Activated naive CD4-positive, alpha-beta T cell treated with anti-CD3 and anti-CD28 coated beads, Interleukin-2, amount 10 ng/mL, durations not matched to agents 7 days and 5 days (primary cell): ENCODE measurements around the gene NAB1.
"Not testable (repeated sequence)": the region's sequence is repeated elsewhere in the genome, so short reads cannot be mapped to it uniquely, and the experiment has no call there.

ENCODE experiments used
- CTCF ChIA-PET: fragments of 350-600 bp; sonication (Branson Sonifier 250); formaldehyde crosslinking; loops from one replicate; lab custom pipeline; 2021; ENCODE audit warnings: antibody characterized with exemption; lab: Charles Lee
- DNase-seq: peaks from one replicate; pipeline ENCODE4 v3.0.0-alpha.2; 2020
- H3K27ac Mint-ChIP-seq: one replicate; pipeline ENCODE4 v1.8.0; 2021; ENCODE audit warnings: mild to moderate bottlenecking, moderate library complexity, mixed read lengths
- H3K27me3 Mint-ChIP-seq: one replicate; pipeline ENCODE4 v1.8.0; 2021; ENCODE audit warnings: mild to moderate bottlenecking, mixed read lengths
- H3K36me3 Mint-ChIP-seq: one replicate; pipeline ENCODE4 v1.8.0; 2021; ENCODE audit warnings: mixed read lengths
- H3K4me1 Mint-ChIP-seq: one replicate; pipeline ENCODE4 v1.8.0; 2021; ENCODE audit warnings: mixed read lengths
- H3K4me3 Mint-ChIP-seq: one replicate; pipeline ENCODE4 v1.8.0; 2021; ENCODE audit warnings: mild to moderate bottlenecking, moderate library complexity, mixed read lengths
- H3K9me3 Mint-ChIP-seq: one replicate; pipeline ENCODE4 v1.8.0; 2021; ENCODE audit warnings: mixed read lengths

Gene NAB1

GRCh38 chr2:190649035-190649797 is at the start of gene NAB1:
Gene NAB1, plus strand, starts transcription at chr2:190649083. Its CDS starts 10,094 bp downstream, at chr2:190659177.
- peaks cover 10% of the 10 kb centered on the region for H3K27me3 Mint-ChIP-seq
- no peaks in the 10 kb centered on the region for H3K9me3 Mint-ChIP-seq
- H3K4me1 Mint-ChIP-seq: peaks cover 30% of the 10 kb centered on the region
- H3K4me3 Mint-ChIP-seq: peak within 1 kb of the TSS; percentile 97
- CTCF ChIA-PET: interaction anchor here (1.4 kb wide), 1 partner anchor 304 kb away, joined by 3 read pairs; no protein-coding TSS in a partner anchor
- peak; percentile 71 for DNase-seq
- H3K27ac Mint-ChIP-seq: peak within 1 kb of the TSS; percentile 87
- H3K36me3 Mint-ChIP-seq: peaks cover 7% of the 10 kb centered on the region

- Mint-ChIP-seq H3K4me1 (peaks cover 10% of the 10 kb centered on the region), H3K27me3 (no peaks in the 10 kb centered on the region), H3K4me3 (no peak overlapping the region), H3K27ac (no peak overlapping the region), H3K36me3 (no peaks in the 10 kb centered on the region), H3K9me3 (no peaks in the 10 kb centered on the region)
- no peak for DNase-seq
- CTCF ChIA-PET: no interaction called here
Measured at GRCh38 chr2:190599546-190600220, 49.2 kb upstream of the NAB1 start.

GRCh38 chr2:190600293-190601103 is 48.4 kb upstream of the NAB1 start:
- DNase-seq: no peak
- Mint-ChIP-seq H3K27ac (no peak overlapping the region), H3K9me3 (no peaks in the 10 kb centered on the region), H3K4me1 (peaks cover 10% of the 10 kb centered on the region), H3K4me3 (no peak overlapping the region), H3K36me3 (no peaks in the 10 kb centered on the region), H3K27me3 (no peaks in the 10 kb centered on the region)
- CTCF ChIA-PET: interaction anchor here (1.1 kb wide), 1 partner anchor 34 kb away, joined by 3 read pairs; no protein-coding TSS in a partner anchor

GRCh38 chr2:190603374-190603773 is 45.5 kb upstream of the NAB1 start:
- H3K9me3 Mint-ChIP-seq: no peaks in the 10 kb centered on the region
- peaks cover 10% of the 10 kb centered on the region for H3K4me1 Mint-ChIP-seq
- no peak overlapping the region for H3K27ac Mint-ChIP-seq
- CTCF ChIA-PET: no interaction called here
- H3K36me3 Mint-ChIP-seq: no peaks in the 10 kb centered on the region
- no peaks in the 10 kb centered on the region for H3K27me3 Mint-ChIP-seq
- no peak overlapping the region for H3K4me3 Mint-ChIP-seq
- DNase-seq: no peak

- CTCF ChIA-PET: no interaction called here
- no peaks in the 10 kb centered on the region for H3K36me3 Mint-ChIP-seq
- no peak for DNase-seq
- no peak overlapping the region for H3K27ac Mint-ChIP-seq
- no peak overlapping the region for H3K4me3 Mint-ChIP-seq
- H3K27me3 Mint-ChIP-seq: no peaks in the 10 kb centered on the region
- peaks cover 2% of the 10 kb centered on the region for H3K9me3 Mint-ChIP-seq
- no peaks in the 10 kb centered on the region for H3K4me1 Mint-ChIP-seq
Measured at GRCh38 chr2:190607014-190607597, 41.8 kb upstream of the NAB1 start.

DNA sequence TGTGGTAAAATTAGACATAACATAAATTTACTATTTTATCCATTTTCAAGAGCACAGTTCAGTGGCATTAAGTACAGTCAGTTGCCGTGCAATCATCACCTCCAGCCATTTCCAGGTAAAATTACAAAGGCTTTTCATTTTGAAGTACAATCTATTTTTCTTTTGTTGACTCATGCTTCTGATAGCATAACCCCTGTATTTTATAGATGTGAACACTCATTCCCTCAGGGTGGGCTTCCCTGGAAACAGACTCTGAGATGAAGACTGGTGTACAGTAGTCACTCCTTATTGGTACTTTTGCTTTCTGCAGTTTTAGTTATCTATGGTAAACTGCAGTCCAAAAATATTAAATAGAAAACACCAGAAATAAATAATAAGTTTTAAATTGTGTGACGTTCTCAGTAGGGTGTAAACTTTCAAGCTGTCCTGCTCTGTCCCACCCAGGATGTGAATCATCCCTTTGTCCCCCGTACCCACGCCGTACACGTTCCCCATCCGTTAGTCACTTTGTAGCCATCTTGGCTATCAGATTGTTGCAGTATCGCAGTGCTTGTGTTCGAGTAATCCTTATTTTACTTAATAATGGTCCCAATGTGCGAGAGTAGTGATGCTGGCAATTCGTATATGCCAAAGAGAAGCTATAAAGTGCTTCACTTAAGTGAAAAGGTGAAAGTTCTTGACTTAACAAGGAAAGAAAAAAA is 41.1 kb upstream of the NAB1 start:
- CTCF ChIA-PET: no interaction called here
- H3K27ac Mint-ChIP-seq: no peak overlapping the region
- peaks cover 2% of the 10 kb centered on the region for H3K9me3 Mint-ChIP-seq
- H3K36me3 Mint-ChIP-seq: no peaks in the 10 kb centered on the region
- no peak for DNase-seq
- H3K27me3 Mint-ChIP-seq: no peaks in the 10 kb centered on the region
- H3K4me3 Mint-ChIP-seq: no peak overlapping the region
- H3K4me1 Mint-ChIP-seq: no peaks in the 10 kb centered on the region

GRCh38 chr2:190608863-190609262 is 40.0 kb upstream of the NAB1 start:
- H3K4me3 Mint-ChIP-seq, H3K27me3 Mint-ChIP-seq, H3K4me1 Mint-ChIP-seq, CTCF ChIA-PET, H3K36me3 Mint-ChIP-seq, DNase-seq, H3K9me3 Mint-ChIP-seq, H3K27ac Mint-ChIP-seq: not testable (repeated sequence)

DNA sequence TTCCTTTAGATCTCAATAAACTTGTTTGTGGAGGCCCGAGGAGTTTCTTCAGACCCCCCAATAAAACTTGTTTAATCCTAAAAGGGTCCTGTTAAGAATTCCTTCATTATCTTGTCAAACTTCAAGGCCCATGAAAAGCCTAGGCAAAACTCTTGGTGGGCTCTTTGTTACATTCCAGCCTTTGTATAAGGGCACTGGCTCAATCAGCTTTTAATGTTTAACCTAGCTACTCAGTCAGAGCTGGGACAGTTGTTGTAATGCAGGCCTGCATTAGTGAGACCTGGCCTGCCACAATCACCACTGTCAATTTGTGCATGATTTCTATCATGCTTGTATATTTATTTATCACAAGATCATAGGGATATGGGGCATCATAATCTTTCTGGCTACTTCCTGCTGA is 39.5 kb upstream of the NAB1 start:
- DNase-seq, H3K9me3 Mint-ChIP-seq, H3K27me3 Mint-ChIP-seq, H3K4me1 Mint-ChIP-seq, H3K4me3 Mint-ChIP-seq, H3K27ac Mint-ChIP-seq, H3K36me3 Mint-ChIP-seq, CTCF ChIA-PET: not testable (repeated sequence)

- H3K4me3 Mint-ChIP-seq, H3K36me3 Mint-ChIP-seq, DNase-seq, H3K27me3 Mint-ChIP-seq, H3K27ac Mint-ChIP-seq, H3K9me3 Mint-ChIP-seq, CTCF ChIA-PET, H3K4me1 Mint-ChIP-seq: not testable (repeated sequence)
Measured at GRCh38 chr2:190610528-190610927, 38.4 kb upstream of the NAB1 start.

DNA sequence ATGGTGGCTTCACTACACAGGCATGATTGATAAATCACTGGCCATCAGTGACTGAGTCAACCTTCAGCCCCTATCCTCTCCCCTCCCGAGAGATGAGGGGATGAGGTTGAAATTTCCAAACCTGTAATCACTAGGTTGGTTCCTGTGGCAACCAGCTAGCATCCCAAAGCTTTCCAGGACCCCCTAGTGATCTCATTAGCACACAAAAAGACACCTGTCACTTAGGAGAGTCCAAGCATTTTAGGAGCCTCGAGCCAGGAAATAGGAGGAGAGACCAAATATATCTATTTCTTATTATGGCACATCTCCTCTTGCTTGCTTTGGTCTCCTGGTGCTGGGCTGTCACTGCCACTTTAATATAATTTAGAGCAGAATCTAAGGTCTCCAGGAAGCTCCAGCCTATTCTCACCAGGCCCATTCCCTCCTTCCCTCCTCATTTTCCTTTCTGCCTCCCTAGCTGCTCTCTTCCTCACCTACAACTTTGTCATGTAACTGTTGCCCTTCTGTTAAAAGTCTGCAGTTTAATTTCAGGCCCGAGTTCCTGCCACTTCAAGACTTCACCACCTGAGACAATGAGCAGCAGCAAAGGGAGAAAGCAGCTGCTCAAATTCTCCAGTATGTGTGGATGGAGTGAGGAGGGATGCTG is 33.2 kb upstream of the NAB1 start:
- Mint-ChIP-seq H3K4me3 (no peak overlapping the region), H3K4me1 (no peaks in the 10 kb centered on the region), H3K27me3 (no peaks in the 10 kb centered on the region), H3K36me3 (no peaks in the 10 kb centered on the region), H3K9me3 (peaks cover 2% of the 10 kb centered on the region), H3K27ac (no peak overlapping the region)
- DNase-seq: no peak
- CTCF ChIA-PET: no interaction called here

DNA sequence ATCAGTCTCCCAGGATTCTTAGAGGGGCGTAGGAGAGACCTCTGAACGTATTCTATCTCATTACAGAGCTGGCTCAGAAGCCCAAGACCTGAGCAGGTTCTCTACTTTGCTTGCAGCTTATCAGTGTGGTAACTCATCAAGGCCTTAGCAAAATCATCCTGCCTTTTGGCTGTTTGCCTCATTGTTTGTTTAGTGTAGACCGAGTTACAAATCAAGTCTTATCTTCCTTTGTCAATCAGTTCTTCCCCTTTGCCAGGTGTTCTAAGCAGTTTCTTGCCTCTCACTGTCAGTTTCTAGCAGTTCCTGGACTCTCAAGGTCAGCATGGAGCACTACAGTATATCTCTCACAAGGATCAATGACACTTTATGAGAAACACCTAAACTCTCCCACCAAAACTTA is 30.9 kb upstream of the NAB1 start:
- no peaks in the 10 kb centered on the region for H3K27me3 Mint-ChIP-seq
- H3K4me3 Mint-ChIP-seq: no peak overlapping the region
- no peak for DNase-seq
- no peaks in the 10 kb centered on the region for H3K4me1 Mint-ChIP-seq
- H3K27ac Mint-ChIP-seq: no peak overlapping the region
- no peaks in the 10 kb centered on the region for H3K36me3 Mint-ChIP-seq
- CTCF ChIA-PET: no interaction called here
- H3K9me3 Mint-ChIP-seq: no peaks in the 10 kb centered on the region

DNA sequence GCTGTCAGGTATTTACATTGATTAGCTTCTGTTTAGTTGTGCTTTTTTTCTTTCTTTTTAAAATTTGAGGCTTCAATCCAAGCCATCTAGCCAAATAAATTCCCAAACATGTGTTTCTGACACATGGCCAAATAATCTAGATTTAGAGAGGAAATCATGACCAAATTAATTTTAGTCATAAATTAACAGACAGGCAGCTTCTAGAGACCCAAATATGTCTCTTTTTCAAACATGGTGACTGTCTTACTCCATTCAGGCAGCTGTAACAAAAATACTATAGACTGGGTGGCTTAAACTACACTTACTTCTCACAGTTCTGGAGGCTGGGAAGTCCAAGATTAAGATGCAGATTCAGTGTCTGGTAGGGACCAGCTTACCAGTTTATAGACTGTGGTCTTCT is 23.2 kb upstream of the NAB1 start:
- CTCF ChIA-PET: no interaction called here

DNA sequence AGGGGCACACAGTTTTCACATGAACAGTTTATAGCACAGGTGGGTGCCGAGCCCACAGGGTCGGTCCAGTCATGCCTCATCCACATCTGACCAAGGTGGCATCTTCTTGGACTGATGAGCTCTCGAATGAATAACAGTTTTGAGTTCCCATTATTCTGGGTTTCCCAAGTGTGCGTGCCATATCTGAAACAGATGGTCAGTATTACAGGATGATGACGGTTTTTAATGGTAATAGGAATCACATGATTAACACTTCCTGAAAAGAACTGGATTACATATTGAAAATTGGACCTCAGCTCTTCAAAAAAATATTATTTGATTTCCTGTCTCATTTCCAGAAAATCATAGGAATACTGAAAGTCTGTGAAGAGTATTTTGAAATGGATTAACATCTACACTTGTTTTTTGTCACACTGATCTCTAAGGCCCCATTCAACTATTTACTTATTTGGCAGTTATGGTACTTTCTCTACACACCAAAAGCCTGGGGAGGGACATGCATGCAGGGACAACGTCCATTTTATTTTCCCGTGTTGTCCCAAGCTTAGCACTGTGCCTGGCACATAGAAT is 22.2 kb upstream of the NAB1 start:
- no peak overlapping the region for H3K4me3 Mint-ChIP-seq
- peaks cover 13% of the 10 kb centered on the region for H3K4me1 Mint-ChIP-seq
- DNase-seq: no peak
- CTCF ChIA-PET: no interaction called here
- peaks cover 9% of the 10 kb centered on the region for H3K9me3 Mint-ChIP-seq
- no peak overlapping the region for H3K27ac Mint-ChIP-seq
- H3K27me3 Mint-ChIP-seq: peaks cover 13% of the 10 kb centered on the region
- no peaks in the 10 kb centered on the region for H3K36me3 Mint-ChIP-seq

More for the DNA sequence above, 23.2 kb upstream of the NAB1 start:
- Mint-ChIP-seq H3K9me3 (peaks cover 9% of the 10 kb centered on the region), H3K4me1 (peaks cover 13% of the 10 kb centered on the region), H3K27me3 (peaks cover 13% of the 10 kb centered on the region), H3K27ac (no peak overlapping the region), H3K4me3 (no peak overlapping the region), H3K36me3 (no peaks in the 10 kb centered on the region)
- no peak for DNase-seq
